ENCODE measurements around the gene SLC7A8.
"Not testable (repeated sequence)": the region's sequence is repeated elsewhere in the genome, so short reads cannot be mapped to it uniquely, and the experiment has no call there.

Gene SLC7A8

DNA sequence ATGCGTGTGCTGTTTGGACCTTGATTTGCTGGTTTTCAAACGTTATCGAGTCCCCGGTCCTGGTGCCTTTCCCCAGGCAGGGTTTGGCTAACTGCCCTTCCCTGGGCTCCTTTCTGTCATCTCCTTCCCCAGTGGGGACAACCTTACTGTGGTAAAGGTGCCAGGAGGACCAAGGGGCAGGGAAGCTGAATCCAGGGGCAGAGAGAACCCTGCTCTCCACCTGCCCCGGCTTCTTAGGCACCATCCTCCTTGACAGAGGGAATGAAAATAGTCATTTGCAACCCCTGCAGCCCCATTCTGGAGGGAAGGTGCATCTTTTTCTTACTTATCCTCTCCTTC is 69.4 kb downstream of the SLC7A8 start:
- Histone ChIP-seq H3K4me3 (ENCODE audit: extremely low read depth, insufficient read depth, low read length, poor library complexity, severe bottlenecking) (no peak overlapping the region), H3K9me3 (ENCODE audit: control insufficient read depth, low read length) (no peaks in the 10 kb centered on the region), H3K4me1 (ENCODE audit: control insufficient read depth, insufficient read depth, low read length, poor library complexity, severe bottlenecking) (peaks cover 31% of the 10 kb centered on the region), H3K36me3 (ENCODE audit: control insufficient read depth, insufficient read depth, low read length) (no peaks in the 10 kb centered on the region), H3K27ac (ENCODE audit: low read depth, low read length, severe bottlenecking) (no peak overlapping the region)
- WGBS, 2 experiments (ENCODE audit: insufficient coverage in 2 of 2), result 70 to 80% methylated on average over 2 to 4 of the region's 5 CpGs

DNA sequence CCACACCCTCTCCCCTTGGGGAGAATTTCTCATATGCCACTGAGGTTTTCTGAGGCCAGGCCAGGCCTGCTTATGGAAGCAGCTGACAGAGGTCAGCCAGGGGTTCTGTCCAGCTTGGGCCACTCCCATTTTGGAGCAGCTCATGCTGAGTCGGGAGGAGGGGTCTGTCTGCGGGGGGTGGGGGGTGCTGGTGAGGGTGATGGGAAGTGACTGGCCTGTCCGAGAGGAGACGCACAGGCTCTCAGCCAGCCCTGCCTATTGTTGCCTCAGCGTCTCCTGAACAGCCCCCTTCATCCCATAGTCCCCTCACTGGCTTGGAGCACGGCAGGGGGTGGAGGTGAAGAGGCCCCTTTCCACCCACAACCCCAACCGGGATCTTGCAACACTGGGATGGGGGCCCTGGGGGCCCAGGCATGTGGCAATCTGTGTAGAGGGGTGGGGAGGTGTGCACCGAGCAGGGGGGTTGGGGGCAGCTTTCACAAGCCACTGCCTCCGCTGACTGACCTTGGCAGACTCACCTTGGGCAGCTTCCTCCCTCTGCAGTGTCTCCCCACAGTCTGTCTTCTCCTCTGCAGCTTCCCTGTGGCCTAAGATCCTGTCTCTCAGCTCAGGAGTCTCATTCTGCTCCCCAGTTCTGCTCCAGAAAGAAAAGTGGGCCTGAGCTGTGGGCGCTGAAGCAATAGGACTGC is 69.9 kb downstream of the SLC7A8 start:
- no peaks in the 10 kb centered on the region for H3K9me3 ChIP-seq (ENCODE audit: control insufficient read depth, low read length)
- WGBS, 2 experiments (ENCODE audit: insufficient coverage in 2 of 2), result 79 to 85% methylated on average over 2 of the region's 10 CpGs
- H3K27ac ChIP-seq (ENCODE audit: low read depth, low read length, severe bottlenecking), result no peak overlapping the region
- H3K36me3 ChIP-seq (ENCODE audit: control insufficient read depth, insufficient read depth, low read length), result no peaks in the 10 kb centered on the region
- H3K4me3 ChIP-seq (ENCODE audit: extremely low read depth, insufficient read depth, low read length, poor library complexity, severe bottlenecking), result no peak overlapping the region
- H3K4me1 ChIP-seq (ENCODE audit: control insufficient read depth, insufficient read depth, low read length, poor library complexity, severe bottlenecking), result peaks cover 31% of the 10 kb centered on the region

DNA sequence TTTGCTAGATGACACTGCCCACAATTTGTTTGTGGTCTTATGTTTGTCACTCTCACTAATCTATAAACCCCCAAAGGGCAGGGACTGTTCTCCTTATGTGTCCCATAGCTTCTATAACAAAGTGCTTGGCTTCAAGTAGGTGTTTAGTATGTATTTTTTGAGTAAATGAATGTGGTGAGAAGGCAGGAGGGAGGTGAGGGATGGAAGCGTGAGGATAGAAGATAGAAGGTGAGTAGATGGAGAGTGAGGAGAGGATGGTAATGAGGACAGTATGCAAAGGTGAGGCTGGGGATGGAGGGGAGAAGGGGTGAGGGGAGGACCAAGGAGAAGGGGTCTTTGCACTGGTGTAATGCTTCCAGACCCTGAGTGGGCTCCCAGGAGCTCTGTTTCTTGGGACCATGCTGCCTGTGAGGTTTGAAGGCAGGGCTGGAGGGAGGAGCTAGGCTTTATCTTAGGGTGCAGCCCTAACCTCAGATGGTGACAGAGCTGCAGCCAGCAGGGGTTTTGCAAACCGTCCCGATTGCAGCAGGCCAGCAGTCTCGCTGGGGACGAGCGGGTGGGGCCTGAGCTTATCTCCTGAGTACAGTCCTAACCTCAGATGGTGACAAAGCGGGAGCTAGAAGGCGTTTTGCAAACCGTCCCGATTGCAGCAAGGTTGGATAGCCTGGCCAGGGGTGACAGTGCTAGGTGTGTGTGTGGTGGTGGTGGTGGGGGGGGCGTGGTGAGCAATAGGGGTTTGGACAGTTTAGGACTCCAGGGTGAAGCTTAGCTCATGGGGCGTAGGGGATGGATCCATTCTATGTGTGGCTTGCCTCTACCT is 70.9 kb downstream of the SLC7A8 start:
- Histone ChIP-seq H3K27ac (ENCODE audit: low read depth, low read length, severe bottlenecking) (no peak overlapping the region), H3K4me1 (ENCODE audit: control insufficient read depth, insufficient read depth, low read length, poor library complexity, severe bottlenecking) (peaks cover 31% of the 10 kb centered on the region), H3K36me3 (ENCODE audit: control insufficient read depth, insufficient read depth, low read length) (no peaks in the 10 kb centered on the region), H3K4me3 (ENCODE audit: extremely low read depth, insufficient read depth, low read length, poor library complexity, severe bottlenecking) (no peak overlapping the region), H3K9me3 (ENCODE audit: control insufficient read depth, low read length) (no peaks in the 10 kb centered on the region)
- WGBS, 2 experiments (ENCODE audit: insufficient coverage in 2 of 2), result 50 to 60% methylated on average over 8 of the region's 12 CpGs

GRCh38 chr14:23110579-23111365 is 72.7 kb downstream of the SLC7A8 start:
- Histone ChIP-seq H3K36me3 (ENCODE audit: control insufficient read depth, insufficient read depth, low read length) (no peaks in the 10 kb centered on the region), H3K4me3 (ENCODE audit: extremely low read depth, insufficient read depth, low read length, poor library complexity, severe bottlenecking) (no peak overlapping the region), H3K27ac (ENCODE audit: low read depth, low read length, severe bottlenecking) (no peak overlapping the region), H3K9me3 (ENCODE audit: control insufficient read depth, low read length) (no peaks in the 10 kb centered on the region), H3K4me1 (ENCODE audit: control insufficient read depth, insufficient read depth, low read length, poor library complexity, severe bottlenecking) (peaks cover 31% of the 10 kb centered on the region)
- 82 to 89% methylated on average over 4 to 5 of the region's 5 CpGs for WGBS, 2 experiments (ENCODE audit: insufficient coverage in 2 of 2)

- Histone ChIP-seq H3K36me3 (ENCODE audit: control insufficient read depth, insufficient read depth, low read length) (no peaks in the 10 kb centered on the region), H3K9me3 (ENCODE audit: control insufficient read depth, low read length) (no peaks in the 10 kb centered on the region), H3K4me1 (ENCODE audit: control insufficient read depth, insufficient read depth, low read length, poor library complexity, severe bottlenecking) (peaks cover 24% of the 10 kb centered on the region), H3K27ac (ENCODE audit: low read depth, low read length, severe bottlenecking) (no peak overlapping the region), H3K4me3 (ENCODE audit: extremely low read depth, insufficient read depth, low read length, poor library complexity, severe bottlenecking) (no peak overlapping the region)
- no CpG with 5 or more reads among the region's 1 CpG for WGBS, 2 experiments (ENCODE audit: insufficient coverage in 2 of 2)
Observed at GRCh38 chr14:23109769-23110168, 73.7 kb downstream of the SLC7A8 start.

- 94 to 96% methylated on average over 14 to 16 of the region's 24 CpGs for WGBS, 2 experiments (ENCODE audit: insufficient coverage in 2 of 2)
- H3K27ac ChIP-seq (ENCODE audit: low read depth, low read length, severe bottlenecking); H3K4me3 ChIP-seq (ENCODE audit: extremely low read depth, insufficient read depth, low read length, poor library complexity, severe bottlenecking); H3K4me1 ChIP-seq (ENCODE audit: control insufficient read depth, insufficient read depth, low read length, poor library complexity, severe bottlenecking); H3K36me3 ChIP-seq (ENCODE audit: control insufficient read depth, insufficient read depth, low read length); H3K9me3 ChIP-seq (ENCODE audit: control insufficient read depth, low read length): not testable (repeated sequence)
Observed at GRCh38 chr14:23108169-23108568, 75.3 kb downstream of the SLC7A8 start.

DNA sequence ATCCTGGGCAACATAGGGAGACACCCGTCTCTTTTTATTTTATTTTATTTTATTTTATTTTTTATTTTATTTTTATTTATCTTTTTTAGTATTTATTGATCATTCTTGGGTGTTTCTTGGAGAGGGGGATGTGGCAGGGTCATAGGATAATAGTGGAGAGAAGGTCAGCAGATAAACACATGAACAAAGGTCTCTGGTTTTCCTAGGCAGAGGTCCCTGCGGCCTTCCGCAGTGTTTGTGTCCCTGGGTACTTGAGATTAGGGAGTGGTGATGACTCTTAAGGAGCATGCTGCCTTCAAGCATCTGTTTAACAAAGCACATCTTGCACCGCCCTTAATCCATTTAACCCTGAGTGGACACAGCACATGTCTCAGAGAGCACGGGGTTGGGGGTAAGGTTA is 75.8 kb downstream of the SLC7A8 start:
- H3K4me1 ChIP-seq (ENCODE audit: control insufficient read depth, insufficient read depth, low read length, poor library complexity, severe bottlenecking); H3K36me3 ChIP-seq (ENCODE audit: control insufficient read depth, insufficient read depth, low read length); H3K27ac ChIP-seq (ENCODE audit: low read depth, low read length, severe bottlenecking); H3K9me3 ChIP-seq (ENCODE audit: control insufficient read depth, low read length); H3K4me3 ChIP-seq (ENCODE audit: extremely low read depth, insufficient read depth, low read length, poor library complexity, severe bottlenecking): not testable (repeated sequence)
- WGBS, 2 experiments (ENCODE audit: insufficient coverage in 2 of 2), result no CpG with 5 or more reads among the region's 5 CpGs

DNA sequence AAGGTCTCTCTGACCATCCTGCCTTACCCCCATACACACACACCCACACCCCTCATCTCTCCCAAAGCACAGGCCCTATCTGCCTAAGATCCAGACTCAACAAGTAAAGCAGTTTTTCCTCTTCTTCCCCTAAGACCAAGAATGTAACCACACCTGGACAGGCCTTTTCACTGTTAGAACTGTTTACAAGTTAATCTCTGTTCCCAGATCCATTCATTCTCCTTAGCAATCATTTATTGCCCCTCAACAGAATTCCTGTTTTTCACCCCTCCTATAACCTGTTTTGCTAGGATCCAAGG is 76.8 kb downstream of the SLC7A8 start:
- no peak overlapping the region for H3K4me3 ChIP-seq (ENCODE audit: extremely low read depth, insufficient read depth, low read length, poor library complexity, severe bottlenecking)
- no peaks in the 10 kb centered on the region for H3K36me3 ChIP-seq (ENCODE audit: control insufficient read depth, insufficient read depth, low read length)
- no peak overlapping the region for H3K27ac ChIP-seq (ENCODE audit: low read depth, low read length, severe bottlenecking)

GRCh38 chr14:23105348-23105824 is 78.1 kb downstream of the SLC7A8 start:
- Histone ChIP-seq H3K4me1 (ENCODE audit: control insufficient read depth, insufficient read depth, low read length, poor library complexity, severe bottlenecking) (no peaks in the 10 kb centered on the region), H3K9me3 (ENCODE audit: control insufficient read depth, low read length) (no peaks in the 10 kb centered on the region), H3K27ac (ENCODE audit: low read depth, low read length, severe bottlenecking) (no peak overlapping the region), H3K4me3 (ENCODE audit: extremely low read depth, insufficient read depth, low read length, poor library complexity, severe bottlenecking) (no peak overlapping the region), H3K36me3 (ENCODE audit: control insufficient read depth, insufficient read depth, low read length) (no peaks in the 10 kb centered on the region)
- 72 to 89% methylated on average over 1 to 2 of the region's 4 CpGs for WGBS, 2 experiments (ENCODE audit: insufficient coverage in 2 of 2)

More for the DNA sequence above, 76.8 kb downstream of the SLC7A8 start:
- no peaks in the 10 kb centered on the region for H3K4me1 ChIP-seq (ENCODE audit: control insufficient read depth, insufficient read depth, low read length, poor library complexity, severe bottlenecking)
- no peaks in the 10 kb centered on the region for H3K9me3 ChIP-seq (ENCODE audit: control insufficient read depth, low read length)

GRCh38 chr14:23104591-23105347 is 78.7 kb downstream of the SLC7A8 start, which contains the start of gene CIROP:
CIROP (minus strand) TSS chr14:23104989; CDS start chr14:23104920, 69 bp downstream.
- Histone ChIP-seq H3K9me3 (ENCODE audit: control insufficient read depth, low read length) (no peaks in the 10 kb centered on the region), H3K4me3 (ENCODE audit: extremely low read depth, insufficient read depth, low read length, poor library complexity, severe bottlenecking) (no peak within 1 kb of the TSS), H3K36me3 (ENCODE audit: control insufficient read depth, insufficient read depth, low read length) (peaks cover 2% of the 10 kb centered on the region), H3K27ac (ENCODE audit: low read depth, low read length, severe bottlenecking) (peak within 1 kb of the TSS; percentile 8), H3K4me1 (ENCODE audit: control insufficient read depth, insufficient read depth, low read length, poor library complexity, severe bottlenecking) (no peaks in the 10 kb centered on the region)
- 59 to 64% methylated on average over 6 to 8 of the region's 11 CpGs for WGBS, 2 experiments (ENCODE audit: insufficient coverage in 2 of 2)

All from mesodermal cell (in vitro differentiated cells).